ENCODE measurements around the gene FARP2. TPM values are rescaled to one million over a fixed set of nuclear protein-coding genes. Genes with fewer than 3 reads are reported as not detected.
"Not testable (repeated sequence)": the region's sequence is repeated elsewhere in the genome, so short reads cannot be mapped to it uniquely, and the experiment has no call there.

Gene FARP2
- total RNA-seq, 4 donors from 2014 or later, result 10.7 to 20.1 (median 13.6) TPM

DNA sequence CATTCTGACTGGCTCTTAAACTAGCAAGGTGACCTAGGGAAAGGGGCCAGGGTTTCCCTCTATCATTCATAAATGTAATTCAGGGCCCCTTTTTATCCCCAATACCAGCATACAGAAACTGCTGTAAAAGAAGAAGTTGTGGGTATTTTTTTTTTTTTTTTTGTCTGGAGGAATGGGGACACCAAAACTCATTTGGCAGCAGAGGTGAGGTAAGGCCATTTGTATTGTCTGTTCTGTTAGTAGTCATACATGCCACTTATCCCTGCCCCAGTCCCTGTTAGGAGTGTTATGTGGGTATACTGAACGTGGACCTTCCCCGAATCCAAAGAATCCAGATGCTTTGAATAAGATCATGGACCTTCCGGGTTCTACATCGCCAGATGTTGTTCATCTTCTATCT is 38.7 kb upstream of the FARP2 start:
- ATAC-seq, result no peak
- in situ Hi-C loops (cut with MboI; ENCODE audit: low sequenced_read_pairs in 4 of 4), result no loop called here
- no peaks in the 10 kb centered on the region for H3K9me3 ChIP-seq
- no peaks in the 10 kb centered on the region for H3K36me3 ChIP-seq
- peaks cover 77 to 78% of the 10 kb centered on the region in 2 donors for H3K4me1 ChIP-seq
- peak overlapping the region; percentile 92 to 99 (median 98) for H3K27ac ChIP-seq
- H3K4me3 ChIP-seq, result peak overlapping the region; percentile 61 to 92 (median 74)
- no peaks in the 10 kb centered on the region for H3K27me3 ChIP-seq
- no peak for DNase-seq
- intact Hi-C loops (cut with DNase I; ENCODE audit: low total_unique reads), result loop anchor here (5.0 kb wide), 2 partner anchors 155 to 1065 kb away; no protein-coding TSS in a partner anchor
- TF ChIP-seq POLR2A (IDR thresholded peaks at IDR 0.05), result no peak
- TF ChIP-seq, protein P1, sequence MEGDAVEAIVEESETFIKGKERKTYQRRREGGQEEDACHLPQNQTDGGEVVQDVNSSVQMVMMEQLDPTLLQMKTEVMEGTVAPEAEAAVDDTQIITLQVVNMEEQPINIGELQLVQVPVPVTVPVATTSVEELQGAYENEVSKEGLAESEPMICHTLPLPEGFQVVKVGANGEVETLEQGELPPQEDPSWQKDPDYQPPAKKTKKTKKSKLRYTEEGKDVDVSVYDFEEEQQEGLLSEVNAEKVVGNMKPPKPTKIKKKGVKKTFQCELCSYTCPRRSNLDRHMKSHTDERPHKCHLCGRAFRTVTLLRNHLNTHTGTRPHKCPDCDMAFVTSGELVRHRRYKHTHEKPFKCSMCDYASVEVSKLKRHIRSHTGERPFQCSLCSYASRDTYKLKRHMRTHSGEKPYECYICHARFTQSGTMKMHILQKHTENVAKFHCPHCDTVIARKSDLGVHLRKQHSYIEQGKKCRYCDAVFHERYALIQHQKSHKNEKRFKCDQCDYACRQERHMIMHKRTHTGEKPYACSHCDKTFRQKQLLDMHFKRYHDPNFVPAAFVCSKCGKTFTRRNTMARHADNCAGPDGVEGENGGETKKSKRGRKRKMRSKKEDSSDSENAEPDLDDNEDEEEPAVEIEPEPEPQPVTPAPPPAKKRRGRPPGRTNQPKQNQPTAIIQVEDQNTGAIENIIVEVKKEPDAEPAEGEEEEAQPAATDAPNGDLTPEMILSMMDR (IDR thresholded peaks at IDR 0.05 in 4 of 5, conservative IDR thresholded peaks at IDR 0.05 in 1 of 5), result no peak

DNA sequence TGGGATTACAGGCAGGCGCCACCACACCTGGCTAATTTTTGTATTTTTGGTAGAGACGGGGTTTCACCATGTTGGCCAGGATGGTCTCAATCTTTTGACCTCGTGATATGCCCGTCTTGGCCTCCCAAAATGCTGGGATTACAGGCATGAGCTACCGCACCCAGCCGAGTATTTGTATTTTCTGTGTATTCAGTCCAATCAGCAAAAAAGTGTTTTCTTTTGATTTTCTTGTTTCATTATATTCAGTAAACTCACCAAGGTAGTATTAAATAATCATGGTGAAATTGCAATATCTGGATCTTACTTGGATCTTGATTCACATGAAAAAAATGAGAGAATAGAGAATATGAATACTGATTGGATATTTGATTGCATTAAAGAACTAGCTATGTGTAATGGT is 37.3 kb upstream of the FARP2 start:
- DNase-seq; in situ Hi-C loops (cut with MboI; ENCODE audit: low sequenced_read_pairs in 4 of 4); H3K4me3 ChIP-seq; H3K9me3 ChIP-seq; H3K36me3 ChIP-seq; ATAC-seq; H3K27me3 ChIP-seq: not testable (repeated sequence)
- Histone ChIP-seq H3K27ac (peak overlapping the region in 2 of 4 donors; percentile 7 to 99), H3K4me1 (peaks cover 73 to 79% of the 10 kb centered on the region in 2 donors)
- intact Hi-C loops (cut with DNase I; ENCODE audit: low total_unique reads), result loop anchor here (5.0 kb wide), 2 partner anchors 157 to 1067 kb away; no protein-coding TSS in a partner anchor

GRCh38 chr2:241320394-241320793 is 35.7 kb upstream of the FARP2 start:
- no peak overlapping the region for H3K27ac ChIP-seq
- no peak overlapping the region for H3K4me3 ChIP-seq
- H3K4me1 ChIP-seq, result peaks cover 67 to 82% of the 10 kb centered on the region in 2 donors
- no peak for ATAC-seq
- no peaks in the 10 kb centered on the region for H3K27me3 ChIP-seq
- TF ChIP-seq, protein P1 (IDR thresholded peaks at IDR 0.05 in 4 of 5, conservative IDR thresholded peaks at IDR 0.05 in 1 of 5), result no peak
- TF ChIP-seq POLR2A (IDR thresholded peaks at IDR 0.05), result no peak
- in situ Hi-C loops (cut with MboI; ENCODE audit: low sequenced_read_pairs in 4 of 4), result no loop called here
- no peaks in the 10 kb centered on the region for H3K36me3 ChIP-seq
- no peaks in the 10 kb centered on the region for H3K9me3 ChIP-seq
- no peak for DNase-seq
- intact Hi-C loops (cut with DNase I; ENCODE audit: low total_unique reads), result no loop called here

DNA sequence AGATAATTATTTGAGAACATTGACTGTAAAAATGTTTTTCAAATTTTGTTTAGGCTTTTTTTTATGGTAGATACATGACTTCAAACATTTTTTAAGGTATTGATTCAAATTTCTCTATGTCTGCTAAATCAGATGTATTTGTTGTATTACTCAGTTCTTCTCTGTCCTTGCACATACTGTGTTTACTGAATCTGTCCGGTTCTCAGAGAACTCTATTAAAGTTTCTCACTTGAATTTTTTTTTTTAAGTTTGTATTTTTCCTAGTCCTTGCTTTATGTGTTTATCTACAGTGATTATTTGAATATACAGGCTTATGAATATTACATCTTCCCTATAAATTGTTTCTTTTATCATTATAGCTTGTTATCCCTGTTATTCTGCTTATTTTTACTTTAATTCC is 35.1 kb upstream of the FARP2 start:
- H3K36me3 ChIP-seq, result no peaks in the 10 kb centered on the region
- no peaks in the 10 kb centered on the region for H3K27me3 ChIP-seq
- H3K4me3 ChIP-seq, result no peak overlapping the region
- intact Hi-C loops (cut with DNase I; ENCODE audit: low total_unique reads) (no loop called here), in situ Hi-C loops (cut with MboI; ENCODE audit: low sequenced_read_pairs in 4 of 4) (no loop called here)
- no peaks in the 10 kb centered on the region for H3K9me3 ChIP-seq
- TF ChIP-seq, protein P1 (IDR thresholded peaks at IDR 0.05 in 4 of 5, conservative IDR thresholded peaks at IDR 0.05 in 1 of 5), result no peak
- TF ChIP-seq POLR2A (IDR thresholded peaks at IDR 0.05), result no peak
- peak overlapping the region in 1 of 4 donors; percentile 9 for H3K27ac ChIP-seq
- peaks cover 67 to 82% of the 10 kb centered on the region in 2 donors for H3K4me1 ChIP-seq
- DNase-seq (no peak), ATAC-seq (no peak)

DNA sequence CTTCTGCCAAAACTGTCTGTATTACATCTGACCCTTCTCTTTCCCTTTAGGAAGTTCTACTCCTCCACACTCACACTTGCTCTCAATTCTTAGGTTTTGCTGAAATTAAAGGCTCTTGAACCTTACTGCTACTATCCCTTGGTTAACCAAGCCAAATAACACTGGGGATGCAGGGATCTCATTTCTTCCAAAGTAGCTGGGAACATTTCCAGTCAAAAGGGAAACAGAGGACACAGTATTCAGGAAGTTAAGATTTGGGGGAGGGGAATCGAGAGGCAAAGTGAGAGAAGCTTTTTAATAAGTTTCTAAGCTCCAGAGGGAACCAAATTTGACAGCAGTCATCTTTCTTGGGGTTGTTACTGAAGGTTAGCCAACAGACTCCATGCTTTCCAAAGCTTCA is 34.2 kb upstream of the FARP2 start:
- peak overlapping the region in 1 of 4 donors; percentile 16 for H3K4me3 ChIP-seq
- peaks cover 64 to 78% of the 10 kb centered on the region in 2 donors for H3K4me1 ChIP-seq
- intact Hi-C loops (cut with DNase I; ENCODE audit: low total_unique reads) (no loop called here), in situ Hi-C loops (cut with MboI; ENCODE audit: low sequenced_read_pairs in 4 of 4) (no loop called here)
- H3K9me3 ChIP-seq, result no peaks in the 10 kb centered on the region
- H3K27ac ChIP-seq, result peak overlapping the region in 2 of 4 donors; percentile 9 to 36
- ATAC-seq (no peak), DNase-seq (no peak)
- peaks cover 0 to 4% of the 10 kb centered on the region in 2 donors for H3K36me3 ChIP-seq
- H3K27me3 ChIP-seq, result no peaks in the 10 kb centered on the region
- TF ChIP-seq, protein P1 (IDR thresholded peaks at IDR 0.05 in 4 of 5, conservative IDR thresholded peaks at IDR 0.05 in 1 of 5), result no peak
- TF ChIP-seq POLR2A (IDR thresholded peaks at IDR 0.05), result no peak

Data from gastrocnemius medialis (tissue), 4 donors.